Fibroblast of skin of abdomen (primary cell): ENCODE measurements around the gene TMEM196.
"Not testable (repeated sequence)": the region's sequence is repeated elsewhere in the genome, so short reads cannot be mapped to it uniquely, and the experiment has no call there.

ENCODE experiments used
- DNase-seq: peaks from one replicate; pipeline ENCODE4 v3.0.0-alpha.2; 2013

Gene TMEM196

DNA sequence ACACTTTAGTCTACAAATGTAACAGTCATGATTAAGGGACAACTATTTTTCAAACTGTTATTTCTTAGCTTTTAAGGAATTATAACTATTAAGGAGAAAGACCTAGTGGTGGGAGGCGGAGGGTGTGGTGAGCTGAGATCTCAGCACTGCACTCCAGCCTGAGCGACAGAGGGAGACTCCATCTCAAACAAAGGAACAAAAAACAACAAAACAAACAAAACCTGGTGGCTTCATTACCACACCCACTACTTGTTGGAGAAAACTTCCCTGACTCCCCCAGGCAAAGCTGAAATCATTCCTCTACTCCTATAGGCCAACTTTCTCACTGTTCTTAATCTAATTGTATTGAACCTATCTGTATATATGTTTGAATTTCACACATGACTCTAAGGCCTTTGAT lies 67.8 kb downstream of the TMEM196 start:
- no peak for DNase-seq

DNA sequence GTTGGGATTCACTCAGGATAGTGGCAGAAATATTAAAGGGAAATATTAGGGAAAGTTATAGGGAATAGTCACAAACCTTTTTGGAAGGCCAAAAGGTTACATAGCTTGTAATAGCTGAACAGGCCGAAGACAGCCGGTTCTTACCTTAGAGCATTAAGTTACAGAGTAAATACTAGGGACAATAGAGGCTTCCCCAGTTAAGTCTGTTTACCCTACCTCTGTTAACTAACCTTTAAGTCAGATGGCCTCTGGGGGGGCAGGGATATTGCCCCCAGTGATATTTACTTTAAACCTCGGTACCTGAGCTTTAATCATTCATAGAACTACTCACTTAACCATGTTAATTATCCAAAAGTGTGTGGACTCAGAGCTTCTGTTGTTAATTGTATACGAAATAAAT lies 71.9 kb downstream of the TMEM196 start:
- DNase-seq = no peak

DNA sequence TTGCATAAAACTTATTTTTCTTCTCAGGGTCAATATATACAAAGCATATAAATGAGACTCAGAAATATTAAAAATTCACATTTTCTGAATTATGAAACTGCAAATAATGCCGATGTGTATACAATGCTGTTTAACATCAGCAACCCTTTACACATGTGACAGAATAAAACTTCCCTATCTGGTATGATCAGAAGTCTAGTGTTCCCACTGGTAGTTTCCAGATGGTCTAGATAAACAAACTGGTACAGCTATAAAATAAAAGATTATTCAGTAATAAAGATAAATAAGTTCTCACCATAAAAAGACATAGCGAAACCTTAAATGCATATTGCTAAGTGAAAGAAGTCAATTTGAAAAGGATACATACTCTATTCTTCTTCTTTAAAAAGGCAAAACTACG lies 72.5 kb downstream of the TMEM196 start:
- DNase-seq = no peak

DNA sequence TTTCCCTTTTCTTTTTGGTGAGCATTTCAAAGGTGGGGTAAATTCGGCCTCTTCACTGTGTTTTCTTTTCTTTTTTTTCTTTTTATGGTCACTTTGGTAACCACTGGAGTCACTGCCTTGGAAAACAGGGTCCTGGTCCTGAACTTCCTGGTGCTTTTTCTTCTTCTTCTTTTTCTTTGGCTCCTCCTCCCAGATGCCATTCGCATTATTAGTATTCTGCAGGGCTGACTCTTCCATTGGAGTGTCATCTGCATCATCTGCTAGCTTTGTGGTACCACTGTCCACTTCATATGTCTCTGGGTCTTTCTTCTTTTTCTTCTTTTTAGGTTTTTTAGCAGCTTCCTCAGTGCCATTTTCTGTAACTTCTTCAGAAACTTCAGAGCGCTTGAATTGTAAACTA lies 75.1 kb downstream of the TMEM196 start:
- peak; percentile 6 for DNase-seq

DNA sequence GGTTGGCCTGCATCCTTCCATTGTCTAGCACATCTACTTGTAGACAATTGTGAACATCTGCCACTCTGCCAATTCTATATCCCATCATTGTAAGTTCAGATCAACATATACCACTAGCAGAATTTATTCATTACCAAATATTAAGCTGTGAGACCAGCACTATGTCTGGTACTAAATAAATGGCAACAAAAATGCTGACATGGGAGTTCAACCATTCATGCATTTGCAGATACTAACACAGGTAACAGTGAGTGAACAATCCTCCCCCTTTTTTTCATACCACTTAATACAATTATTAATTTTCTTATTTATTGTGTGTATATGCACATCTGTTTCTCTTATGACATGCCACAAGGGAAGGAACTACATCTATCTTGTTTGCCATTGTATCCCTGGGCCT lies 76.5 kb downstream of the TMEM196 start:
- no peak for DNase-seq

DNA sequence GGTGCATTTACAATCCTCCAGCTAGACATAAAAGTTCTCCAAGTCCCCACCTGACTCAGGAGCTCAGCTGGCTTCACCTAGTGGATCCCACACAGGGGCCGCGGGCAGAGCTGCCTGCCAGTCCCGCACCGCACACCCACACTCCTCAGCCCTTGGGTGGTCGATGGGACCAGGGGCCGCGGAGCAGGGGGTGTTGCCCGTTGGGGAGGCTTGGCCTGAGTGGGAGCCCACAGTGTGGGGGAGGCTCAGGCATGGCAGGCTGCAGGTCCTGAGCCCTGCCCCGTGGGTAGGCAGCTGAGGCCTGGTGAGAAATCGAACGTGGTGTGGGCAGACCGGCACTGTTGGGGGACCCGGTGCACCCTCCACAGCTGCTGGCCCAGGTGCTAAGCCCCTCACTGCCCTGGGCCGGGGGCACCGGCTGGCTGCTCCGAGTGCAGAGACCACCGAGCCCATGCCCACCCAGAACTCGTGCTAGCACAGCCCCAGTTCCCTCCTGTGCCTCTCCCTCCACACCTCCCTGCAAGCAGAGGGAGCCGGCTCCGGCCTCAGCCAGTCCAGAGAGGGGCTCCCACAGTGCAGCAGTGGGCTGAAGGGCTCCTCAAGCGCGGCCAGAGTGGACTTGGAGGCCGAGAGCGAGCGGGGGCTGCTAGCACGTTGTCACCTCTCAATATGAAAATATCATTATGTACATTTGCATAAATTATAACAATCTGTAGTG lies 81.1 kb downstream of the TMEM196 start:
- no peak for DNase-seq

DNA sequence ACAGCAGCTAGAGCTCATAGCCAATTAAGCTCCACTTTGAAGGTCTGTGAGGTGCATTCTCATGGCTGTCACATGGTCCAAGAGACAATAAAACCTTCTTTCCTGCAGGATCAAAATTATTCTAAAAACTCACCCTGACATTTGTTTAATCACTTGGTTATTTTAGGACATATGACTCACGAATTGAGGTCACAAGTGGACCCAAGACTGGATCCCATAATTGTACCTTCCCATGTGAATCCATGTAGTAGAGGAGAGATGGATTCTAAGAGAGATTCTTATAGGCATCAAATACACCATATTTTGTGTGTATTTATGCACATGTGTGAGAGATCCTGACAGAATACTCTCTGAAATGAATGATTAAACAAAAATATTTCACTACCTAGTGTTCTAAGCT lies 82.7 kb downstream of the TMEM196 start:
- DNase-seq = no peak

DNA sequence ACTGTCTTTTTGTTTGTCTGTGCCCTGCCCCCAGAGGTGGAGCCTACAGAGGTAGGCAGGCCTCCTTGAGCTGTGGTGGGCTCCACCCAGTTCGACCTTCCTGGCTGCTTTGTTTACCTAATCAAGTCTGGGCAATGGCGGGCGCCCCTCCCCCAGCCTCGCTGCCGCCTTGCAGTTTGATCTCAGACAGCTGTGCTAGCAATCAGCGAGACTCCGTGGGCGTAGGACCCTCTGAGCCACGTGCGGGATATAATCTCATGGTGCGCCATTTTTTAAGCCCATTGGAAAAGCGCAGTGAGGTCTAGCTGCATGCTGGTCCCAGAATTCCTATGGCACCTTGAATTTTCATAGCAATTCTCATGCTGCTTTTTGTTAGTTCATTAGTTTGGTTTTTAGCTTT lies 84.3 kb downstream of the TMEM196 start:
- DNase-seq = not testable (repeated sequence)

DNA sequence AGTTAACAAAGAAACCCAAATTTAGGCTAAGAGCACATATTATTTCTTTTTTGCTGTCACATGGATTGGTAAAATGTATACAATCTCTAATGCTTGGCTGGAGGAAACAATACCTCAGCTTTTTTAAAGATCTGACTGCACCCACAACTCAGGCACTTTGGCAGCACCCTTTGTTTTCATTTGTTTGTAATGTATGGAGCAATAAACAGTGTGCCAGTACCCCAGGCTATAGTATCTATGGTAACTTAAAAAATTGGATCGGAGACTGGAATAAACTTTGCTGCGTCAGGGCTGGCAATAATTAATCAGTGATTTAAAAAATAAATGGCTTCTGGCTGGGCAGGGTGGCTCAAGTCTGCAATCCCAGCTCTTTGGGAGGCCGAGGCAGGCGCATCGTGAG lies 91.8 kb downstream of the TMEM196 start:
- no peak for DNase-seq

DNA sequence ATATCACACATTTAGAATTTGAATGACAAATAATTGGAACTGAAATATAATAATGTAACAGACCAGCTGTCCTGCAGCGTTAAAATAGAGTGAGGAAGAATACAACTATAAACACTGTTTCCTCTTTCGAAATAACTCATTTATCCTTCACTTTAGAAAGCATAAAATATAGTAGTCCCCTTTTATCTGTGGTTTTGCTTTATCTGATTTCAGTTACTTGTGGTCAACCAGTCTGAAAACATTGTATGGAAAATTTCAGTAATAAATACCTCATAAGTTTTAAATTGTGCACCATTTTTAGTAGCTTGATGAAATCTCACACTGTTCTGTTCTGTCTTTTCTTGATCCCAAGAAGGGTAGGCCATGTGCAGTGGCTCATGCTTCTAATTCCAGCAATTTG lies 96.2 kb downstream of the TMEM196 start:
- DNase-seq = peak; percentile 53

DNA sequence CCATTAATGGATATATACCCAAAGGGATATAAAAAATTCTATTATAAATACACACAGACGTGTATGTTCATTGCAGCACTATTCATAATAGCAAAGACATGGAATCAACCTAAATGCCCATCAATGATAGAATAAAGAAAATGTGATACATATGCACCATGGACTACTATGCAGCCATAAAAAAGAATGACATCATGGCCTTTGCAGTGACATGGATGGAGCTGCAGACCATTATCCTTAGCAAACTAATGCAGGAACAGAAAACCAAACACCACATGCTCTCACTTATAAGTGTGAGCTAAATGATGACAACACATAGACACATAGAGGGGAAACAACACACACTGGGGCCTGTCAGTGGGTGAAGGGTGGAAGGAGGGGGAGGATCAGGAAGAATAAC lies 97.6 kb downstream of the TMEM196 start:
- DNase-seq = no peak

DNA sequence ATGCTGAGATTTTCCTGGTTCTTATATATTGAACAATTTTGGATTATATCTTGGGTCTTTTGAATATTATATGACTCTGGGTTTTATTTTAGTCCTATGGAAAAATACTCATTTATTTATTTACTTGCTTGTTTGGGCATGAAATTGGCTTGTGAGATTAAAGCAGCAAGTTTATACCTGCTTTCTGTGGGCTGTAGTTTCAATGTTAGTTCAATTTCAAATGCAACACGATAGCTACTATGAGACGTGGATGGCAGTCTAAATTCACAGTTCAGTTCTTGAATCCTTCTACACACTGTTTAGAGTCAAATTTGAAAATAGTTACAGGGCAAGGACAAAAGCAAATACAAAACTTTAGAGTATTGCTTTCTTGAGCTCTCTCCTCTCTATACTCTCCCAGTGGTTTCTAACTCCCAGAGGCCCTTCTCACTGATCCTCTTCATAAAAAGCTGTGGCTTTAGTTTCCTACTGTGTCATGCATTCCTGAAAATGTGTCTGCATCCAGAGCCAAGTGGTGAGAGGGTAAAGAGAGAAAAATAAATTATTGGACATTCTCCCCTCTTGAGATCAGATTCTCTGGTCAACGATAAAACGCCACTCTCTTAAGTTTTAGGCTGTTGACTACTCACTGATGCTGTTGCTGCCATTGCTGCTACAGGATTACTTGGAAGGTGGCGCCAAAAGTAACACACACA lies 99.0 kb downstream of the TMEM196 start:
- peak; percentile 43 for DNase-seq

DNA sequence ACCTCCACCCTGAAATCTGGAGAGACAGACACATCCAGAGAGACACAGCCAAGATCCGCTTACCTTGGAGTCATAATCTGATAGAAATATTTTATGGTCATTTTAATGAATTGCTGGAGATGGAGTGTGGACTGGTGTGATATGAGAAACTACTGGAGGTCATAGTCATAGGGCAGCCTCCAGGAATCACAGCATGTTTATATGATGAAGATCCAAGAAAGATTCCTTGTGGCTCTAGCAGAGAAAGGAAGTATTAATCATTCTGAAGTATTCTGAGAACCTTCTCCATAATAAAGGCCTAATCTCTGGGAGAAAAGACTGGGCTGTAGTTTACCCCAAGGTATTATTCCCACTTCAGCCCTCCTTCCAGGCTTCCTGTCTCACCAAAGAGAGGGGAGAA lies 102.6 kb downstream of the TMEM196 start:
- DNase-seq = peak; percentile 10
